Gastrocnemius medialis (tissue), 4 donors: ENCODE results near the gene KLHL42. TPM values are rescaled to one million over a fixed set of nuclear protein-coding genes. Genes with fewer than 3 reads are reported as not detected.

Experiments
- ATAC-seq, 2 donors: fragments of 150-250 bp; one replicate each; pipeline ENCODE4 v1.9.1; 2016
- DNase-seq, 2 donors: peaks; one replicate each; pipeline ENCODE4 v3.0.0-alpha.2; 2019
- H3K27ac ChIP-seq, 4 donors: fragments of 200-600 bp; sonication (generic); 1 replicate in 1 of 4; 2 replicates in 3 of 4; pipeline ENCODE4 v1.5.1; 2016 to 2018; ENCODE audit warnings: mild to moderate bottlenecking in 2 of 4, moderate library complexity in 1 of 4
- H3K27me3 ChIP-seq, 3 donors: fragments of 200-600 bp; sonication (generic) in 2 of 3; 1 replicate in 1 of 3; 2 replicates in 2 of 3; pipeline versions ENCODE4 v1.5.1 to v1.6.0; 2016 to 2019; ENCODE audit warnings: mild to moderate bottlenecking in 1 of 3, moderate library complexity in 1 of 3
- H3K36me3 ChIP-seq, 2 donors: fragments of 200-600 bp; sonication (generic) in 1 of 2; one replicate each; pipeline ENCODE4 v1.5.1; 2017 to 2018
- H3K4me1 ChIP-seq, 2 donors: fragments of 200-600 bp; sonication (generic) in 1 of 2; one replicate each; pipeline ENCODE4 v1.5.1; 2016 to 2017; ENCODE audit warnings: mild to moderate bottlenecking in 2 of 2
- H3K4me3 ChIP-seq, 4 donors: fragments of 200-600 bp; sonication (generic) in 3 of 4; 1 replicate in 1 of 4; 2 replicates in 3 of 4; pipeline ENCODE4 v1.5.1; 2016 to 2019; ENCODE audit warnings: mild to moderate bottlenecking in 2 of 4
- H3K9me3 ChIP-seq, 3 donors: fragments of 200-600 bp; sonication (generic) in 2 of 3; 1 replicate in 1 of 3; 2 replicates in 2 of 3; pipeline ENCODE4 v1.5.1; 2016 to 2019
- CTCF ChIP-seq, 5 experiments: fragments of 450-650 bp in 3 of 5; fragments of 200-600 bp in 2 of 5; sonication (generic) in 2 of 5; IDR thresholded peaks in 4 of 5; conservative IDR thresholded peaks in 1 of 5; 1 replicate in 4 of 5; 2 replicates in 1 of 5; pipeline ENCODE4 v1.5.1; 2016 to 2019; ENCODE audit warnings: antibody characterized with exemption in 5 of 5, mild to moderate bottlenecking in 3 of 5, moderate library complexity in 3 of 5
- POLR2A ChIP-seq, 2 donors: fragments of 450-650 bp; IDR thresholded peaks; one replicate each; pipeline ENCODE4 v1.6.1; 2017; ENCODE audit warnings: antibody characterized with exemption in 2 of 2, mild to moderate bottlenecking in 2 of 2, moderate library complexity in 2 of 2
- in situ Hi-C, 4 donors: fragments of 200-750 bp; cut with MboI; loops; one replicate each; pipeline versions ENCODE4 v1.15.0 to v1.8.0; 2017; ENCODE audit warnings: low sequenced_read_pairs in 4 of 4
- intact Hi-C: fragments of 100-400 bp; cut with DNase I; formaldehyde crosslinking; loops from one replicate; pipeline ENCODE4 v1.15.1; 2023; ENCODE audit warnings: low total_unique reads
- total RNA-seq, 4 donors: library from RNA; depleted of rRNA; stranded (reverse); fragments of >200 nt; gene quantifications; one replicate each; pipeline versions ENCODE4 v1.1.0 to v1.2.3, GENCODE V29; 2016

KLHL42 gene
- total RNA-seq, 4 donors from 2014 or later: 3.4 to 6.2 (median 4.4) TPM

GRCh38 chr12:27796128-27796527, 16.1 kb downstream of the KLHL42 start:
- in situ Hi-C loops: no loop called here
- no peaks in the 10 kb centered on the region for H3K4me1 ChIP-seq
- ATAC-seq (no peak), DNase-seq (no peak)
- peaks cover 2 to 39% of the 10 kb centered on the region in 2 donors for H3K36me3 ChIP-seq
- no peak overlapping the region for H3K27ac ChIP-seq
- TF ChIP-seq CTCF (IDR thresholded peaks at IDR 0.05 in 4 of 5, conservative IDR thresholded peaks at IDR 0.05 in 1 of 5) (no peak), POLR2A (IDR thresholded peaks at IDR 0.05) (no peak)
- no peaks in the 10 kb centered on the region for H3K27me3 ChIP-seq
- no peaks in the 10 kb centered on the region for H3K9me3 ChIP-seq
- intact Hi-C loops: no loop called here
- H3K4me3 ChIP-seq: no peak overlapping the region

GRCh38 chr12:27797301-27798025, 17.4 kb downstream of the KLHL42 start:
- no peak for DNase-seq

GRCh38 chr12:27800819-27801218, 20.8 kb downstream of the KLHL42 start:
- intact Hi-C loops (no loop called here), in situ Hi-C loops (no loop called here)
- Histone ChIP-seq H3K27me3 (no peaks in the 10 kb centered on the region), H3K9me3 (no peaks in the 10 kb centered on the region), H3K4me3 (no peak overlapping the region), H3K36me3 (peaks cover 2 to 17% of the 10 kb centered on the region in 2 donors), H3K27ac (no peak overlapping the region), H3K4me1 (no peaks in the 10 kb centered on the region)
- no peak for TF ChIP-seq POLR2A (IDR thresholded peaks at IDR 0.05)
- TF ChIP-seq CTCF (IDR thresholded peaks at IDR 0.05 in 4 of 5, conservative IDR thresholded peaks at IDR 0.05 in 1 of 5): no peak
- DNase-seq (no peak), ATAC-seq (no peak)

More at GRCh38 chr12:27797301-27798025, 17.4 kb downstream of the KLHL42 start:
- Histone ChIP-seq H3K27me3 (no peaks in the 10 kb centered on the region), H3K36me3 (peaks cover 2 to 25% of the 10 kb centered on the region in 2 donors), H3K4me3 (no peak overlapping the region), H3K27ac (no peak overlapping the region), H3K4me1 (no peaks in the 10 kb centered on the region), H3K9me3 (no peaks in the 10 kb centered on the region)
- intact Hi-C loops: no loop called here
- in situ Hi-C loops: no loop called here
- ATAC-seq: no peak
- TF ChIP-seq POLR2A (IDR thresholded peaks at IDR 0.05) (no peak), CTCF (IDR thresholded peaks at IDR 0.05 in 4 of 5, conservative IDR thresholded peaks at IDR 0.05 in 1 of 5) (no peak)

- peaks cover 2 to 17% of the 10 kb centered on the region in 2 donors for H3K36me3 ChIP-seq
- intact Hi-C loops: no loop called here
- in situ Hi-C loops: no loop called here
- no peak for DNase-seq
- H3K4me3 ChIP-seq: no peak overlapping the region
- H3K4me1 ChIP-seq: no peaks in the 10 kb centered on the region
- no peak for TF ChIP-seq CTCF (IDR thresholded peaks at IDR 0.05 in 4 of 5, conservative IDR thresholded peaks at IDR 0.05 in 1 of 5)
- no peaks in the 10 kb centered on the region for H3K27me3 ChIP-seq
- H3K27ac ChIP-seq: no peak overlapping the region
- ATAC-seq: no peak
- H3K9me3 ChIP-seq: no peaks in the 10 kb centered on the region
Measured at GRCh38 chr12:27801630-27802029, 21.6 kb downstream of the KLHL42 start.

GRCh38 chr12:27802511-27802910, 22.5 kb downstream of the KLHL42 start:
- TF ChIP-seq POLR2A (IDR thresholded peaks at IDR 0.05) (no peak), CTCF (IDR thresholded peaks at IDR 0.05 in 4 of 5, conservative IDR thresholded peaks at IDR 0.05 in 1 of 5) (no peak)
- Histone ChIP-seq H3K4me1 (no peaks in the 10 kb centered on the region), H3K36me3 (peaks cover 2 to 12% of the 10 kb centered on the region in 2 donors), H3K27me3 (no peaks in the 10 kb centered on the region), H3K27ac (no peak overlapping the region), H3K4me3 (no peak overlapping the region), H3K9me3 (no peaks in the 10 kb centered on the region)
- ATAC-seq (no peak), DNase-seq (no peak)
- in situ Hi-C loops (no loop called here), intact Hi-C loops (no loop called here)
